T-helper 17 cell (primary cell): ENCODE data around the gene DNAJA3. TPM values are rescaled to one million over a fixed set of nuclear protein-coding genes. Genes with fewer than 3 reads are reported as not detected.

Experiments
- ATAC-seq: fragments of 150-1000 bp; cut with Tn5 transposase; 2 replicates; pipeline ENCODE4 v1.10.0; 2021; ENCODE audit warnings: mild to moderate bottlenecking, moderate library complexity
- DNase-seq, 3 donors: peaks; one replicate each; pipeline versions ENCODE4 v3.0.0 to v3.0.0-alpha.2; 2020 to 2021
- H3K9me3 ChIP-seq: one replicate; pipeline ENCODE4 v1.7.0; 2013; ENCODE audit warnings: low read length, mild to moderate bottlenecking; ENCODE audit not compliant: control insufficient read depth, poor library complexity, severe bottlenecking
- H3K27ac Mint-ChIP-seq: one replicate; pipeline ENCODE4 v1.8.0; 2022; ENCODE audit warnings: mild to moderate bottlenecking, moderate library complexity, mixed read lengths
- H3K27me3 Mint-ChIP-seq: one replicate; pipeline ENCODE4 v1.8.0; 2022; ENCODE audit warnings: mixed read lengths
- H3K36me3 Mint-ChIP-seq: one replicate; pipeline ENCODE4 v1.8.0; 2022; ENCODE audit warnings: low read depth, mixed read lengths
- H3K4me1 Mint-ChIP-seq: one replicate; pipeline ENCODE4 v1.8.0; 2022; ENCODE audit warnings: mild to moderate bottlenecking, mixed read lengths
- H3K4me3 Mint-ChIP-seq: one replicate; pipeline ENCODE4 v1.8.0; 2022; ENCODE audit warnings: mild to moderate bottlenecking, moderate library complexity, mixed read lengths
- total RNA-seq, 4 donors: library from RNA in 2 of 4; stranded (reverse) in 2 of 4; gene quantifications; one replicate each; pipeline ENCODE4 v1.2.3 and lab custom pipeline; 2022 to 2026

Gene DNAJA3
- total RNA-seq, 2 donors from 2014 or later: 27.9 to 29.7 TPM

GRCh38 chr16:4404967-4405696 is 20.5 kb upstream of the DNAJA3 start:
- DNase-seq: no peak
- no peaks in the 10 kb centered on the region for H3K9me3 ChIP-seq
- Mint-ChIP-seq H3K27me3 (no peaks in the 10 kb centered on the region), H3K27ac (peak overlapping the region; percentile 91), H3K36me3 (peaks cover 13% of the 10 kb centered on the region), H3K4me3 (peak overlapping the region; percentile 80), H3K4me1 (peaks cover 25% of the 10 kb centered on the region)
- ATAC-seq: peak; percentile 3

GRCh38 chr16:4407543-4408322 is 17.9 kb upstream of the DNAJA3 start:
- no peaks in the 10 kb centered on the region for H3K9me3 ChIP-seq
- Mint-ChIP-seq H3K36me3 (peaks cover 9% of the 10 kb centered on the region), H3K27ac (peak overlapping the region; percentile 73), H3K4me1 (peaks cover 27% of the 10 kb centered on the region), H3K27me3 (no peaks in the 10 kb centered on the region), H3K4me3 (peak overlapping the region; percentile 9)
- no peak for ATAC-seq
- DNase-seq: no peak

GRCh38 chr16:4408323-4408690 is 17.4 kb upstream of the DNAJA3 start:
- Mint-ChIP-seq H3K4me3 (peak overlapping the region; percentile 9), H3K27me3 (no peaks in the 10 kb centered on the region), H3K27ac (peak overlapping the region; percentile 73), H3K4me1 (peaks cover 32% of the 10 kb centered on the region), H3K36me3 (peaks cover 9% of the 10 kb centered on the region)
- ATAC-seq (no peak), DNase-seq (no peak)
- no peaks in the 10 kb centered on the region for H3K9me3 ChIP-seq

- H3K36me3 Mint-ChIP-seq: peaks cover 9% of the 10 kb centered on the region
- ATAC-seq (no peak), DNase-seq (no peak)
- H3K4me1 Mint-ChIP-seq: peaks cover 37% of the 10 kb centered on the region
- H3K27me3 Mint-ChIP-seq: no peaks in the 10 kb centered on the region
- H3K9me3 ChIP-seq: no peaks in the 10 kb centered on the region
- peak overlapping the region; percentile 50 for H3K4me3 Mint-ChIP-seq
- H3K27ac Mint-ChIP-seq: peak overlapping the region; percentile 73
These were observed 16.4 kb upstream of the DNAJA3 start for GRCh38 chr16:4409081-4409932.

- Mint-ChIP-seq H3K4me3 (peak overlapping the region; percentile 12), H3K27me3 (no peaks in the 10 kb centered on the region), H3K36me3 (peaks cover 9% of the 10 kb centered on the region), H3K27ac (peak overlapping the region; percentile 99), H3K4me1 (peaks cover 42% of the 10 kb centered on the region)
- no peak for DNase-seq
- no peak for ATAC-seq
- H3K9me3 ChIP-seq: no peaks in the 10 kb centered on the region
These were observed 15.2 kb upstream of the DNAJA3 start for GRCh38 chr16:4410335-4411075.

GRCh38 chr16:4411684-4412083 is 14.0 kb upstream of the DNAJA3 start:
- H3K4me1 Mint-ChIP-seq: peaks cover 42% of the 10 kb centered on the region
- H3K4me3 Mint-ChIP-seq: peak overlapping the region; percentile 12
- H3K27me3 Mint-ChIP-seq: no peaks in the 10 kb centered on the region
- peak overlapping the region; percentile 99 for H3K27ac Mint-ChIP-seq
- peaks cover 6% of the 10 kb centered on the region for H3K36me3 Mint-ChIP-seq
- DNase-seq (no peak), ATAC-seq (no peak)
- no peaks in the 10 kb centered on the region for H3K9me3 ChIP-seq

GRCh38 chr16:4412159-4412558 is 13.5 kb upstream of the DNAJA3 start:
- Mint-ChIP-seq H3K4me3 (peak overlapping the region; percentile 73), H3K36me3 (peaks cover 6% of the 10 kb centered on the region), H3K27me3 (no peaks in the 10 kb centered on the region), H3K27ac (peak overlapping the region; percentile 99), H3K4me1 (peaks cover 45% of the 10 kb centered on the region)
- H3K9me3 ChIP-seq: no peaks in the 10 kb centered on the region
- ATAC-seq (no peak), DNase-seq (no peak)

GRCh38 chr16:4412854-4413253 is 12.8 kb upstream of the DNAJA3 start:
- H3K9me3 ChIP-seq: no peaks in the 10 kb centered on the region
- H3K27me3 Mint-ChIP-seq: no peaks in the 10 kb centered on the region
- DNase-seq (no peak), ATAC-seq (no peak)
- H3K4me3 Mint-ChIP-seq: peak overlapping the region; percentile 73
- H3K4me1 Mint-ChIP-seq: peaks cover 45% of the 10 kb centered on the region
- H3K36me3 Mint-ChIP-seq: peaks cover 6% of the 10 kb centered on the region
- H3K27ac Mint-ChIP-seq: peak overlapping the region; percentile 99

GRCh38 chr16:4414187-4414917 is 11.3 kb upstream of the DNAJA3 start:
- Mint-ChIP-seq H3K4me1 (peaks cover 45% of the 10 kb centered on the region), H3K4me3 (peak overlapping the region; percentile 97), H3K36me3 (peaks cover 6% of the 10 kb centered on the region), H3K27me3 (no peaks in the 10 kb centered on the region), H3K27ac (peak overlapping the region; percentile 99)
- peak; percentile 67 for ATAC-seq
- no peaks in the 10 kb centered on the region for H3K9me3 ChIP-seq
- peak; percentile 58 to 80 (median 61) for DNase-seq

GRCh38 chr16:4415538-4416199 is 10.0 kb upstream of the DNAJA3 start:
- DNase-seq (peak; percentile 51 to 60 (median 55)), ATAC-seq (peak; percentile 1)
- Mint-ChIP-seq H3K27me3 (no peaks in the 10 kb centered on the region), H3K4me3 (peak overlapping the region; percentile 97), H3K27ac (peak overlapping the region; percentile 99), H3K36me3 (peaks cover 6% of the 10 kb centered on the region), H3K4me1 (peaks cover 39% of the 10 kb centered on the region)
- no peaks in the 10 kb centered on the region for H3K9me3 ChIP-seq

- Mint-ChIP-seq H3K4me1 (peaks cover 36% of the 10 kb centered on the region), H3K36me3 (peaks cover 6% of the 10 kb centered on the region), H3K4me3 (peak within 1 kb of the TSS; percentile 97), H3K27me3 (no peaks in the 10 kb centered on the region), H3K27ac (peak within 1 kb of the TSS; percentile 99)
- ATAC-seq: peak; percentile 74
- no peaks in the 10 kb centered on the region for H3K9me3 ChIP-seq
- peak; percentile 100 for DNase-seq
These were observed 9.3 kb upstream of the DNAJA3 start, which contains the start of gene CORO7 for GRCh38 chr16:4416200-4417032. Gene CORO7 (minus strand): TSS chr16:4416596. CDS start chr16:4416518, 78 bp downstream.
